Measurements from ENCODE around the gene NOXA1. TPM values are rescaled to one million over a fixed set of nuclear protein-coding genes. Genes with fewer than 3 reads are reported as not detected.
A peak's percentile ranks its signal among the peaks of the same experiment; 100 is the strongest.

Gene NOXA1
- total RNA-seq, 2 donors from 2014 or later = 3.5 to 9.6 TPM

GRCh38 chr9:137411260-137411644 is 11.9 kb upstream of the NOXA1 start:
- no peak for DNase-seq (ENCODE audit: low spot score)
- no peaks in the 10 kb centered on the region for H3K27me3 ChIP-seq (replicated peaks; ENCODE audit: insufficient read depth)
- peak overlapping the region in 1 of 2 donors; percentile 48 for H3K27ac ChIP-seq
- ATAC-seq (ENCODE audit: insufficient number of reproducible peaks, low FRiP score, low read depth) = no peak
- H3K4me3 ChIP-seq = peak overlapping the region; percentile 53
- H3K4me1 ChIP-seq (ENCODE audit: control insufficient read depth in 1 of 2, low read depth in 2 of 2) = peaks cover 30 to 44% of the 10 kb centered on the region in 2 donors
- no peaks in the 10 kb centered on the region for H3K36me3 ChIP-seq
- TF ChIP-seq CTCF (IDR thresholded peaks at IDR 0.05) = no peak
- no peaks in the 10 kb centered on the region for H3K9me3 ChIP-seq

GRCh38 chr9:137411645-137412380 is 11.4 kb upstream of the NOXA1 start:
- peaks cover 25 to 38% of the 10 kb centered on the region in 2 donors for H3K4me1 ChIP-seq (ENCODE audit: control insufficient read depth in 1 of 2, low read depth in 2 of 2)
- peak overlapping the region; percentile 65 to 81 for H3K27ac ChIP-seq
- TF ChIP-seq CTCF (IDR thresholded peaks at IDR 0.05) = no peak
- peak overlapping the region; percentile 56 for H3K4me3 ChIP-seq
- DNase-seq (ENCODE audit: low spot score) = peak; percentile 44
- no peaks in the 10 kb centered on the region for H3K27me3 ChIP-seq (replicated peaks; ENCODE audit: insufficient read depth)
- no peaks in the 10 kb centered on the region for H3K9me3 ChIP-seq
- no peaks in the 10 kb centered on the region for H3K36me3 ChIP-seq
- no peak for ATAC-seq (ENCODE audit: insufficient number of reproducible peaks, low FRiP score, low read depth)

- ATAC-seq (ENCODE audit: insufficient number of reproducible peaks, low FRiP score, low read depth) = no peak
- Histone ChIP-seq H3K27me3 (replicated peaks; ENCODE audit: insufficient read depth) (no peaks in the 10 kb centered on the region), H3K4me3 (no peak overlapping the region), H3K27ac (peak overlapping the region; percentile 65 to 81), H3K36me3 (no peaks in the 10 kb centered on the region), H3K4me1 (ENCODE audit: control insufficient read depth in 1 of 2, low read depth in 2 of 2) (peaks cover 21 to 32% of the 10 kb centered on the region in 2 donors), H3K9me3 (no peaks in the 10 kb centered on the region)
- no peak for DNase-seq (ENCODE audit: low spot score)
- TF ChIP-seq CTCF (IDR thresholded peaks at IDR 0.05) = no peak
Observed at GRCh38 chr9:137412431-137412830, 10.8 kb upstream of the NOXA1 start.

GRCh38 chr9:137415451-137415850 is 7.7 kb upstream of the NOXA1 start:
- DNase-seq (ENCODE audit: low spot score) = no peak
- peaks cover 19 to 28% of the 10 kb centered on the region in 2 donors for H3K4me1 ChIP-seq (ENCODE audit: control insufficient read depth in 1 of 2, low read depth in 2 of 2)
- no peak for TF ChIP-seq CTCF (IDR thresholded peaks at IDR 0.05)
- no peak overlapping the region for H3K4me3 ChIP-seq
- H3K27ac ChIP-seq = no peak overlapping the region
- no peak for ATAC-seq (ENCODE audit: insufficient number of reproducible peaks, low FRiP score, low read depth)
- no peaks in the 10 kb centered on the region for H3K9me3 ChIP-seq
- H3K27me3 ChIP-seq (replicated peaks; ENCODE audit: insufficient read depth) = no peaks in the 10 kb centered on the region
- H3K36me3 ChIP-seq = no peaks in the 10 kb centered on the region

- Histone ChIP-seq H3K4me3 (no peak overlapping the region), H3K27me3 (replicated peaks; ENCODE audit: insufficient read depth) (no peaks in the 10 kb centered on the region), H3K4me1 (ENCODE audit: control insufficient read depth in 1 of 2, low read depth in 2 of 2) (peaks cover 13 to 22% of the 10 kb centered on the region in 2 donors), H3K9me3 (no peaks in the 10 kb centered on the region), H3K36me3 (no peaks in the 10 kb centered on the region), H3K27ac (no peak overlapping the region)
- DNase-seq (ENCODE audit: low spot score) (no peak), ATAC-seq (ENCODE audit: insufficient number of reproducible peaks, low FRiP score, low read depth) (no peak)
- TF ChIP-seq CTCF (IDR thresholded peaks at IDR 0.05) = no peak
Observed at GRCh38 chr9:137416006-137416562, 7.1 kb upstream of the NOXA1 start.
